ENCODE results near the gene PHRF1. TPM values are rescaled to one million over a fixed set of nuclear protein-coding genes. Genes with fewer than 3 reads are reported as not detected.

Gene PHRF1
- total and polyA plus RNA-seq, 2 donors (not counting 3 experiments of a cell fraction or from before 2014, with no cell fraction given): 14.2 to 39.4 TPM

DNA sequence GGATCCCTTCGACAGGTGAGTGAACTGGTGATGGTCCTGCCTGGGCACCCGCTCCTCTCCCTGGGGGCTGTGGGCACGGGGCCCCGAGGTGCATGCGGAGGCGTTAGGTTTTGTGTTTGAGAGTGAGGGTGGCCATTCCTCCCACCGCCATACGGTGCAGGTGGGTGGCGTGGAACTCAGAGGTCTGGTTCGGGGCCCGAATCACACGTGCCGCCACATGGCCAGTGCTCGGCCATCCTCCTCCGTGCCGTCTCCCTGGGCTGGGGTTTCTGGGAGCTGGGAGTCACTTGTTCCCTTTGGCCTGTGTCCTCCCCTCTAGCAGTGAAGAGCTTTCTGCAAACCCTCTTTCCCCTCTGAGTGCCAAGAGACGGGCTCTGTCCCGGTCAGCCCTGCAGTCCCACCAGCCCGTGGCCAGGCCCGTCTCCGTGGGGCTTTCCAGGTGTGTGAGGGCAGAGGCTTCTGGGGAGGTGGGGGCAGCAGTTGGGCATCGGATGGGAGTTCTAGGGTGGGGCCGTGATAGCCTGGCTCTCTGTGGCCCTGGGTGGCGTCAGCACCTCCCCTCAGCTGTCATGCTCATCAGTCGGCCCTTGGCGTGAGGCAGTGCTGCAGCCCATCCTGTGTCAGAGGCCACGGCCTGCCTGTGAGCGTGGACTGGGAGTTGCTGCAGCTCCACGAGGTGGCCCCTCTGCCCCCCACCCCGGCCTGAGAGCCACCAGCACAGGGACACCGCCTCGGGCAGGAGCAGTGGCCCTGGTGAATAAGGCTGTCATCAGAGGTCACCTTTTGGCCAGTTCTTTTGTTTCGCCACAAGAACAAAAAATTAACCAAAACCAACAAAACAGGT is 29.2 kb downstream of the PHRF1 start:
- FAIRE-seq (no peak), DNase-seq (ENCODE audit: low read depth, low spot score) (no peak)
- Histone ChIP-seq H3K27me3 (ENCODE audit: control insufficient read depth in 2 of 2, insufficient read depth in 2 of 2, low read length in 2 of 2) (no peaks in the 10 kb centered on the region), H3K9ac (replicated peaks; ENCODE audit: extremely low read depth, insufficient read depth, low read length) (no peak overlapping the region), H3K27ac (ENCODE audit: insufficient read depth, low read depth, low read length) (no peak overlapping the region), H2AFZ (ENCODE audit: low read depth, low read length) (no peak overlapping the region), H3K36me3 (ENCODE audit: control insufficient read depth in 2 of 2, extremely low read depth in 1 of 2, insufficient read depth in 2 of 2, low read length in 2 of 2) (peaks cover 22 to 70% of the 10 kb centered on the region in 2 experiments), H3K79me2 (ENCODE audit: control insufficient read depth, insufficient read depth, low read length) (no peaks in the 10 kb centered on the region), H3K4me3 (replicated peaks in 1 of 3; ENCODE audit: insufficient read depth in 1 of 3, low read depth in 1 of 3, low read length in 3 of 3) (no peak overlapping the region), H3K9me3 (replicated peaks; ENCODE audit: control insufficient read depth, insufficient read depth, low read length) (no peaks in the 10 kb centered on the region), H4K20me1 (replicated peaks; ENCODE audit: control insufficient read depth, extremely low read depth, insufficient read depth, low read length) (no peaks in the 10 kb centered on the region), H3K4me1 (ENCODE audit: control insufficient read depth, extremely low read depth, insufficient read depth, low read length) (no peaks in the 10 kb centered on the region), H3K4me2 (ENCODE audit: insufficient read depth, low read length) (no peak overlapping the region), H3K9me1 (replicated peaks; ENCODE audit: control insufficient read depth, extremely low read depth, insufficient read depth, low read length) (no peaks in the 10 kb centered on the region)
- intact Hi-C loops (cut with micrococcal nuclease): no loop called here
- CTCF ChIA-PET: no interaction called here
- TF ChIP-seq, protein P1, sequence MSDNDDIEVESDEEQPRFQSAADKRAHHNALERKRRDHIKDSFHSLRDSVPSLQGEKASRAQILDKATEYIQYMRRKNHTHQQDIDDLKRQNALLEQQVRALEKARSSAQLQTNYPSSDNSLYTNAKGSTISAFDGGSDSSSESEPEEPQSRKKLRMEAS (IDR thresholded peaks at IDR 0.05; ENCODE audit: insufficient read depth, insufficient read length): no peak
- TF ChIP-seq MYC (IDR thresholded peaks at IDR 0.05; ENCODE audit: low read depth, low read length) (no peak), EZH2 (IDR thresholded peaks at IDR 0.05; ENCODE audit: borderline replicate concordance, low read depth, low read length, severe bottlenecking) (no peak), POLR2AphosphoS5 (IDR thresholded peaks at IDR 0.05; ENCODE audit: insufficient read depth, low read depth, low read length) (no peak), GATA2 (IDR thresholded peaks at IDR 0.05; ENCODE audit: insufficient read depth, insufficient read length, low read depth, low read length) (no peak), POLR2A (IDR thresholded peaks at IDR 0.05; ENCODE audit: low read depth, low read length) (no peak), FOS (IDR thresholded peaks at IDR 0.05; ENCODE audit: borderline replicate concordance, insufficient read depth, low read length) (no peak), JUN (IDR thresholded peaks at IDR 0.05; ENCODE audit: borderline replicate concordance, insufficient read depth, insufficient read length, low read depth) (no peak)
- TF ChIP-seq, protein P2, sequence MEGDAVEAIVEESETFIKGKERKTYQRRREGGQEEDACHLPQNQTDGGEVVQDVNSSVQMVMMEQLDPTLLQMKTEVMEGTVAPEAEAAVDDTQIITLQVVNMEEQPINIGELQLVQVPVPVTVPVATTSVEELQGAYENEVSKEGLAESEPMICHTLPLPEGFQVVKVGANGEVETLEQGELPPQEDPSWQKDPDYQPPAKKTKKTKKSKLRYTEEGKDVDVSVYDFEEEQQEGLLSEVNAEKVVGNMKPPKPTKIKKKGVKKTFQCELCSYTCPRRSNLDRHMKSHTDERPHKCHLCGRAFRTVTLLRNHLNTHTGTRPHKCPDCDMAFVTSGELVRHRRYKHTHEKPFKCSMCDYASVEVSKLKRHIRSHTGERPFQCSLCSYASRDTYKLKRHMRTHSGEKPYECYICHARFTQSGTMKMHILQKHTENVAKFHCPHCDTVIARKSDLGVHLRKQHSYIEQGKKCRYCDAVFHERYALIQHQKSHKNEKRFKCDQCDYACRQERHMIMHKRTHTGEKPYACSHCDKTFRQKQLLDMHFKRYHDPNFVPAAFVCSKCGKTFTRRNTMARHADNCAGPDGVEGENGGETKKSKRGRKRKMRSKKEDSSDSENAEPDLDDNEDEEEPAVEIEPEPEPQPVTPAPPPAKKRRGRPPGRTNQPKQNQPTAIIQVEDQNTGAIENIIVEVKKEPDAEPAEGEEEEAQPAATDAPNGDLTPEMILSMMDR (IDR thresholded peaks at IDR 0.05; ENCODE audit: extremely low read depth in 1 of 2, insufficient read depth in 1 of 2, low read depth in 1 of 2, low read length in 2 of 2): no peak
- no TSS peak for BruUV-seq (replicated peaks)
- dilution Hi-C loops (cut with MboI; ENCODE audit: extremely low pct_ligation_motif_present, low sequenced_read_pairs): no loop called here
- POLR2A ChIA-PET: no interaction called here
